CD8-positive, alpha-beta memory T cell (primary cell): Measurements from ENCODE around the gene KCNIP4. TPM values are rescaled to one million over a fixed set of nuclear protein-coding genes. Genes with fewer than 3 reads are reported as not detected.

Experiments used
- CTCF ChIA-PET: fragments of 350-600 bp; sonication (Branson Sonifier 250); formaldehyde crosslinking; loops from one replicate; lab custom pipeline; 2021; ENCODE audit warnings: antibody characterized with exemption; lab: Charles Lee
- POLR2A ChIA-PET: fragments of 350-600 bp; sonication (Branson Sonifier 250); formaldehyde crosslinking; loops from one replicate; lab custom pipeline; 2021; ENCODE audit warnings: antibody characterized with exemption; lab: Charles Lee
- DNase-seq, 5 donors: peaks; one replicate each; pipeline versions ENCODE4 v3.0.0 to v3.0.0-alpha.2; 2020 to 2022; ENCODE audit warnings: mixed read lengths in 1 of 5
- H3K27ac ChIP-seq: one replicate; pipeline ENCODE4 v1.7.0; 2013; ENCODE audit warnings: low read depth, mild to moderate bottlenecking, low read length, moderate library complexity
- H3K27me3 ChIP-seq: 2 replicates; pipeline ENCODE4 v1.7.0; 2013; ENCODE audit warnings: low read length, mild to moderate bottlenecking; ENCODE audit not compliant: insufficient read depth, poor library complexity, severe bottlenecking
- H3K36me3 ChIP-seq: 2 replicates; pipeline ENCODE4 v1.7.0; 2013; ENCODE audit warnings: mild to moderate bottlenecking, low read length, moderate library complexity; ENCODE audit not compliant: insufficient read depth
- H3K4me1 ChIP-seq: 2 replicates; pipeline ENCODE4 v1.7.0; 2013; ENCODE audit warnings: mild to moderate bottlenecking, low read length, moderate library complexity; ENCODE audit not compliant: insufficient read depth
- H3K4me3 ChIP-seq: 2 replicates; pipeline ENCODE4 v1.7.0; 2013; ENCODE audit warnings: mild to moderate bottlenecking, low read length
- H3K9me3 ChIP-seq: 2 replicates; pipeline ENCODE4 v1.7.0; 2013; ENCODE audit warnings: mild to moderate bottlenecking, low read length
- H3K27ac Mint-ChIP-seq, 8 donors: one replicate each; pipeline ENCODE4 v1.8.0; 2020 to 2021; ENCODE audit warnings: mixed read lengths in 8 of 8, mild to moderate bottlenecking in 6 of 8, inconsistent platforms in 3 of 8, moderate library complexity in 3 of 8
- H3K27me3 Mint-ChIP-seq, 2 donors: one replicate each; pipeline ENCODE4 v1.8.0; 2020 to 2021; ENCODE audit warnings: mixed read lengths in 2 of 2, mild to moderate bottlenecking in 1 of 2, moderate library complexity in 1 of 2
- H3K36me3 Mint-ChIP-seq, 3 donors: one replicate each; pipeline ENCODE4 v1.8.0; 2020 to 2021; ENCODE audit warnings: mixed read lengths in 3 of 3, inconsistent platforms in 1 of 3, mild to moderate bottlenecking in 1 of 3
- H3K4me1 Mint-ChIP-seq, 3 donors: one replicate each; pipeline ENCODE4 v1.8.0; 2020 to 2021; ENCODE audit warnings: mixed read lengths in 3 of 3, inconsistent platforms in 1 of 3, mild to moderate bottlenecking in 1 of 3
- H3K4me3 Mint-ChIP-seq, 7 donors: one replicate each; pipeline ENCODE4 v1.8.0; 2020 to 2021; ENCODE audit warnings: mixed read lengths in 7 of 7, mild to moderate bottlenecking in 6 of 7, moderate library complexity in 4 of 7, inconsistent platforms in 2 of 7
- H3K9me3 Mint-ChIP-seq, 5 donors: one replicate each; pipeline ENCODE4 v1.8.0; 2020 to 2022; ENCODE audit warnings: mixed read lengths in 5 of 5, mild to moderate bottlenecking in 3 of 5, moderate library complexity in 2 of 5, inconsistent platforms in 1 of 5
- polyA plus RNA-seq: library from polyadenylated mRNA; unstranded; fragments of 300-500 nt; fragmentation: Illumina TruSeq; gene quantifications from one replicate; pipeline ENCODE4 v1.2.3, GENCODE V29; 2021
- total RNA-seq, 2 experiments: library from RNA; stranded (reverse); gene quantifications; one replicate each; pipeline ENCODE4 v1.2.3, GENCODE V29; 2021

KCNIP4 gene
- total and polyA plus RNA-seq, 3 experiments from 2014 or later, result 0.12 TPM; not detected in 2

GRCh38 chr4:21046141-21046540, 902.4 kb downstream of the KCNIP4 start:
- no peaks in the 10 kb centered on the region for H3K27me3 ChIP-seq
- H3K9me3 Mint-ChIP-seq, result peaks cover 0 to 7% (median 4%) of the 10 kb centered on the region in 5 donors
- H3K27ac ChIP-seq, result no peak overlapping the region
- H3K4me1 Mint-ChIP-seq, result peaks cover 6 to 9% (median 7%) of the 10 kb centered on the region in 3 donors
- H3K4me1 ChIP-seq, result no peaks in the 10 kb centered on the region
- peak overlapping the region in 1 of 8 donors; percentile 10 for H3K27ac Mint-ChIP-seq
- CTCF ChIA-PET, result no interaction called here
- H3K36me3 ChIP-seq, result no peaks in the 10 kb centered on the region
- H3K4me3 Mint-ChIP-seq, result no peak overlapping the region
- no peaks in the 10 kb centered on the region for H3K27me3 Mint-ChIP-seq
- DNase-seq, result no peak
- H3K4me3 ChIP-seq, result no peak overlapping the region
- POLR2A ChIA-PET, result no interaction called here
- H3K9me3 ChIP-seq, result no peaks in the 10 kb centered on the region
- H3K36me3 Mint-ChIP-seq, result no peaks in the 10 kb centered on the region

- Histone ChIP-seq H3K27ac (no peak overlapping the region), H3K27me3 (no peaks in the 10 kb centered on the region), H3K4me1 (no peaks in the 10 kb centered on the region), H3K36me3 (no peaks in the 10 kb centered on the region), H3K9me3 (no peaks in the 10 kb centered on the region), H3K4me3 (no peak overlapping the region)
- H3K9me3 Mint-ChIP-seq, result peaks cover 0 to 5% (median 2%) of the 10 kb centered on the region in 5 donors
- ChIA-PET CTCF (no interaction called here), POLR2A (no interaction called here)
- no peak overlapping the region for H3K27ac Mint-ChIP-seq
- H3K27me3 Mint-ChIP-seq, result no peaks in the 10 kb centered on the region
- H3K4me3 Mint-ChIP-seq, result no peak overlapping the region
- peaks cover 6 to 9% (median 7%) of the 10 kb centered on the region in 3 donors for H3K4me1 Mint-ChIP-seq
- H3K36me3 Mint-ChIP-seq, result no peaks in the 10 kb centered on the region
- no peak for DNase-seq
Observed at GRCh38 chr4:21045119-21045518, 903.5 kb downstream of the KCNIP4 start.

GRCh38 chr4:21041708-21042107, 906.9 kb downstream of the KCNIP4 start:
- Histone ChIP-seq H3K36me3 (no peaks in the 10 kb centered on the region), H3K9me3 (no peaks in the 10 kb centered on the region), H3K4me3 (no peak overlapping the region), H3K27ac (no peak overlapping the region), H3K27me3 (no peaks in the 10 kb centered on the region), H3K4me1 (no peaks in the 10 kb centered on the region)
- peaks cover 0 to 3% (median 0%) of the 10 kb centered on the region in 3 donors for H3K36me3 Mint-ChIP-seq
- no peak overlapping the region for H3K27ac Mint-ChIP-seq
- ChIA-PET POLR2A (no interaction called here), CTCF (no interaction called here)
- peaks cover 6 to 9% (median 7%) of the 10 kb centered on the region in 3 donors for H3K4me1 Mint-ChIP-seq
- H3K4me3 Mint-ChIP-seq, result peak overlapping the region in 1 of 7 donors; percentile 55
- H3K27me3 Mint-ChIP-seq, result no peaks in the 10 kb centered on the region
- H3K9me3 Mint-ChIP-seq, result peaks cover 0 to 5% (median 0%) of the 10 kb centered on the region in 5 donors
- DNase-seq, result no peak

- peaks cover 0 to 6% (median 0%) of the 10 kb centered on the region in 3 donors for H3K36me3 Mint-ChIP-seq
- Histone ChIP-seq H3K27me3 (no peaks in the 10 kb centered on the region), H3K4me3 (no peak overlapping the region), H3K27ac (no peak overlapping the region), H3K36me3 (no peaks in the 10 kb centered on the region), H3K4me1 (no peaks in the 10 kb centered on the region), H3K9me3 (no peaks in the 10 kb centered on the region)
- ChIA-PET POLR2A (no interaction called here), CTCF (interaction anchor here (1.1 kb wide), 1 partner anchor 261 kb away, joined by 3 read pairs; no protein-coding TSS in a partner anchor)
- H3K4me1 Mint-ChIP-seq, result no peaks in the 10 kb centered on the region
- no peak overlapping the region for H3K4me3 Mint-ChIP-seq
- peaks cover 0 to 4% (median 0%) of the 10 kb centered on the region in 5 donors for H3K9me3 Mint-ChIP-seq
- H3K27me3 Mint-ChIP-seq, result no peaks in the 10 kb centered on the region
- DNase-seq, result no peak
- H3K27ac Mint-ChIP-seq, result no peak overlapping the region
Observed at GRCh38 chr4:21034728-21035127, 913.8 kb downstream of the KCNIP4 start.

- no peak overlapping the region for H3K4me3 ChIP-seq
- no peaks in the 10 kb centered on the region for H3K4me1 Mint-ChIP-seq
- ChIA-PET POLR2A (no interaction called here), CTCF (no interaction called here)
- no peaks in the 10 kb centered on the region for H3K9me3 ChIP-seq
- no peak overlapping the region for H3K4me3 Mint-ChIP-seq
- DNase-seq, result no peak
- H3K36me3 ChIP-seq, result no peaks in the 10 kb centered on the region
- H3K27me3 ChIP-seq, result no peaks in the 10 kb centered on the region
- H3K27me3 Mint-ChIP-seq, result no peaks in the 10 kb centered on the region
- H3K27ac ChIP-seq, result no peak overlapping the region
- H3K27ac Mint-ChIP-seq, result no peak overlapping the region
- H3K9me3 Mint-ChIP-seq, result peaks cover 0 to 4% (median 0%) of the 10 kb centered on the region in 5 donors
- peaks cover 0 to 5% (median 2%) of the 10 kb centered on the region in 3 donors for H3K36me3 Mint-ChIP-seq
- no peaks in the 10 kb centered on the region for H3K4me1 ChIP-seq
Observed at GRCh38 chr4:21032089-21032645, 916.4 kb downstream of the KCNIP4 start.

GRCh38 chr4:21018817-21019216, 929.8 kb downstream of the KCNIP4 start:
- CTCF ChIA-PET, result no interaction called here
- Histone ChIP-seq H3K4me1 (no peaks in the 10 kb centered on the region), H3K36me3 (no peaks in the 10 kb centered on the region), H3K27ac (no peak overlapping the region), H3K4me3 (no peak overlapping the region), H3K27me3 (no peaks in the 10 kb centered on the region), H3K9me3 (no peaks in the 10 kb centered on the region)
- POLR2A ChIA-PET, result no interaction called here
- Mint-ChIP-seq H3K4me3 (no peak overlapping the region), H3K9me3 (peaks cover 0 to 9% (median 3%) of the 10 kb centered on the region in 5 donors), H3K4me1 (peaks cover 0 to 3% (median 0%) of the 10 kb centered on the region in 3 donors), H3K36me3 (no peaks in the 10 kb centered on the region), H3K27ac (no peak overlapping the region), H3K27me3 (peaks cover 0 to 3% of the 10 kb centered on the region in 2 donors)
- DNase-seq, result no peak

- Mint-ChIP-seq H3K27ac (no peak overlapping the region), H3K4me3 (no peak overlapping the region), H3K9me3 (peaks cover 0 to 3% (median 0%) of the 10 kb centered on the region in 5 donors), H3K4me1 (no peaks in the 10 kb centered on the region), H3K36me3 (no peaks in the 10 kb centered on the region), H3K27me3 (no peaks in the 10 kb centered on the region)
- H3K4me3 ChIP-seq, result no peak overlapping the region
- POLR2A ChIA-PET, result no interaction called here
- H3K27me3 ChIP-seq, result no peaks in the 10 kb centered on the region
- no peak for DNase-seq
- H3K36me3 ChIP-seq, result no peaks in the 10 kb centered on the region
- no peaks in the 10 kb centered on the region for H3K9me3 ChIP-seq
- no peaks in the 10 kb centered on the region for H3K4me1 ChIP-seq
- CTCF ChIA-PET, result no interaction called here
- H3K27ac ChIP-seq, result no peak overlapping the region
Observed at GRCh38 chr4:21013501-21013900, 935.1 kb downstream of the KCNIP4 start.

- Histone ChIP-seq H3K27ac (no peak overlapping the region), H3K27me3 (no peaks in the 10 kb centered on the region), H3K36me3 (no peaks in the 10 kb centered on the region), H3K4me3 (no peak overlapping the region), H3K9me3 (no peaks in the 10 kb centered on the region), H3K4me1 (no peaks in the 10 kb centered on the region)
- Mint-ChIP-seq H3K27ac (no peak overlapping the region), H3K4me3 (no peak overlapping the region), H3K4me1 (no peaks in the 10 kb centered on the region), H3K36me3 (no peaks in the 10 kb centered on the region), H3K27me3 (no peaks in the 10 kb centered on the region), H3K9me3 (peaks cover 0 to 3% (median 0%) of the 10 kb centered on the region in 5 donors)
- CTCF ChIA-PET, result no interaction called here
- DNase-seq, result no peak
- POLR2A ChIA-PET, result no interaction called here
Observed at GRCh38 chr4:21012851-21013331, 935.7 kb downstream of the KCNIP4 start.
